Uterus (tissue), 2 donors: ENCODE measurements around the gene CCDC8.

Experiments
- CTCF ChIP-seq, 4 experiments: fragments of 200-600 bp in 2 of 4; fragments of 450-650 bp in 2 of 4; sonication (generic) in 2 of 4; IDR thresholded peaks; one replicate each; pipeline ENCODE4 v1.5.1; 2016 to 2019; ENCODE audit warnings: antibody characterized with exemption in 4 of 4, mild to moderate bottlenecking in 2 of 4, moderate library complexity in 1 of 4
- POLR2A ChIP-seq, 2 donors: fragments of 450-650 bp; IDR thresholded peaks; one replicate each; pipeline ENCODE4 v1.6.1; 2016; ENCODE audit warnings: antibody characterized with exemption in 2 of 2, mild to moderate bottlenecking in 1 of 2, moderate library complexity in 1 of 2

- TF ChIP-seq CTCF (IDR thresholded peaks at IDR 0.05) (no peak), POLR2A (IDR thresholded peaks at IDR 0.05) (peak; percentile 84 to 96)
Measured at GRCh38 chr19:46413262-46414031, at the start of gene CCDC8.
